Astrocyte of the spinal cord (primary cell): ENCODE data around the gene LRP1B.

ENCODE experiments used
- DNase-seq: peaks from one replicate; pipeline ENCODE4 v3.0.0; 2011; ENCODE audit warnings: low read depth, low spot score
- H3K4me3 ChIP-seq: 2 replicates; pipeline ENCODE4 v1.5.1; 2011; ENCODE audit warnings: low read depth, mild to moderate bottlenecking, low read length, moderate library complexity
- in situ Hi-C: cut with HindIII; loops from 2 replicates; pipeline ENCODE4 v1.10.0; 2017; ENCODE audit warnings: low sequenced_read_pairs
- TF ChIP-seq, protein P1 (sequence below): IDR thresholded peaks from 2 replicates; pipeline ENCODE4 v1.5.1; 2012; ENCODE audit warnings: low read depth, mild to moderate bottlenecking, low read length, inconsistent platforms

Gene LRP1B

GRCh38 chr2:141582213-141582612 lies 548.6 kb downstream of the LRP1B start:
- in situ Hi-C loops = no loop called here
- TF ChIP-seq, protein P1, sequence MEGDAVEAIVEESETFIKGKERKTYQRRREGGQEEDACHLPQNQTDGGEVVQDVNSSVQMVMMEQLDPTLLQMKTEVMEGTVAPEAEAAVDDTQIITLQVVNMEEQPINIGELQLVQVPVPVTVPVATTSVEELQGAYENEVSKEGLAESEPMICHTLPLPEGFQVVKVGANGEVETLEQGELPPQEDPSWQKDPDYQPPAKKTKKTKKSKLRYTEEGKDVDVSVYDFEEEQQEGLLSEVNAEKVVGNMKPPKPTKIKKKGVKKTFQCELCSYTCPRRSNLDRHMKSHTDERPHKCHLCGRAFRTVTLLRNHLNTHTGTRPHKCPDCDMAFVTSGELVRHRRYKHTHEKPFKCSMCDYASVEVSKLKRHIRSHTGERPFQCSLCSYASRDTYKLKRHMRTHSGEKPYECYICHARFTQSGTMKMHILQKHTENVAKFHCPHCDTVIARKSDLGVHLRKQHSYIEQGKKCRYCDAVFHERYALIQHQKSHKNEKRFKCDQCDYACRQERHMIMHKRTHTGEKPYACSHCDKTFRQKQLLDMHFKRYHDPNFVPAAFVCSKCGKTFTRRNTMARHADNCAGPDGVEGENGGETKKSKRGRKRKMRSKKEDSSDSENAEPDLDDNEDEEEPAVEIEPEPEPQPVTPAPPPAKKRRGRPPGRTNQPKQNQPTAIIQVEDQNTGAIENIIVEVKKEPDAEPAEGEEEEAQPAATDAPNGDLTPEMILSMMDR = no peak
- no peak for DNase-seq
- H3K4me3 ChIP-seq = no peak overlapping the region

DNA sequence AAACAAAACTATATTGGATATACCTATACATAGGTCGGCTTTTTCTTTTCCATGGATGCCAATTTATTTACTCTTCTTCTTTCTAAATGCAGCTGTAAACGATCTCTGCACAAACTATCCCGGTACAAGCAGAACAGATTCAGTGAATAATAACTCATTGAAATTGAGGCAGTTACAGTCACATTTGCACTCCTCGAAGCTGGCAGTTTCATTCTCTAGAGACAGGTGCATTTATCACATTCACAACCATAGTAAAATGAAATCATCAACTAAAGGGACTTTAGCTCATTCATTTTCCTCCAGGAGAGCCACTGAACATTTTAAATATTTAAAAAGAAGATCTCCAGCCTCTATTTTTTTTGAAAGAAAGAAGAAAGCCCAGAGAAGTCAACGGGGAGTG lies 551.7 kb downstream of the LRP1B start:
- no peak for DNase-seq
- in situ Hi-C loops = no loop called here
- TF ChIP-seq, protein P1 = no peak
- H3K4me3 ChIP-seq = no peak overlapping the region

DNA sequence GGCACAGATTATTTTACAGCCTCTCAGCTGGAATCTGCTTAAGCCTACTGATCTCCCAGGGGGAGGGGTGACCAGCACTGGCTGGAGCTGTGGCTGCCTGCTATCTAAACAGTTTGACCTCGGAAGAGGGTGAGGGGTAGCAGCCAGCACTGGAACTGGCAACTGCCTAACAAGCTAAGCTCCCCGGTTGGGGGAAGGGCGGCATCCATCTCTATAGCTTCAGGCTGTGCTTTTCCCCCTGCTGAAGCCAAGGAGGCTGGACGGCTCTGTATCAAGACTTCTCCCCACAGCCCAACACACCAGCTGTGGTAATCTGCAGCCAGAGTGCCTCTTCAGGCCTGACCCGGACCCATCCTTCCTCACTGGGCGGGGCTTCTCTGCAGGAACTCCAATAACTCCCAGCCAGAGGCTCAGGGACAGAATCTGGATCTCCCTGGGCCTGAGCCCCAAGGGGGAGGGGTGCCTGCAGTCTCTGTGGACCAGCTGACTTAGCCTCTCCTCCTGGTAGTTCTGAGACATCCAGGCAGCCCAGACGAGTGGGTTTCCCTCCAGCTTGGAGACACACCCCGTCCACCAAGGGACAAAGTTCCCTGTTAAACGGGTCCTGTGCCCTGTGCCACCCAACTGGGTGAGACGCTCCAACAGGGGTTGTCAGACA lies 560.2 kb downstream of the LRP1B start:
- H3K4me3 ChIP-seq = no peak overlapping the region
- DNase-seq = no peak
- TF ChIP-seq, protein P1 = no peak
- in situ Hi-C loops = no loop called here

DNA sequence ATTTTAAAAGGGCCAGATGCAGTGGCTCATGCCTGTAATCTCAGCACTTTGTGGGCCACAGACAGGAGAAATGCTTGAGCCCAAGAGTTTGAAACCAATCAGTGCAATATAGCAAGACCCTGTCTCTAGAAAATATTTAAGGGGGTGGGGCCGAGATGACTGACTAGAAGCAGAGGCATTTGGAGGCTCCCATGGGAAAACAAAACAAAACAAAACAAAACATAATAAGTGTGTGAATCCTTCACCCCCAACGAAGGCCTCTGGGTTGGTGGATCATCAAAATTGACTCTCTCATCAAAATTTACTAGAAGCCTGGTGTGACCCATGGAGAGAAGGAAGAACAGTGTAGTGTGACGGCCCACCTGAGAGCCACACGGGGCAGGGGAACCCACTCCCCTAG lies 560.9 kb downstream of the LRP1B start:
- in situ Hi-C loops = no loop called here
- H3K4me3 ChIP-seq = no peak overlapping the region
- TF ChIP-seq, protein P1 = no peak
- DNase-seq = no peak

- DNase-seq = no peak
- in situ Hi-C loops = no loop called here
- no peak overlapping the region for H3K4me3 ChIP-seq
- TF ChIP-seq, protein P1 = no peak
Measured at GRCh38 chr2:141565597-141565996, 565.2 kb downstream of the LRP1B start.

DNA sequence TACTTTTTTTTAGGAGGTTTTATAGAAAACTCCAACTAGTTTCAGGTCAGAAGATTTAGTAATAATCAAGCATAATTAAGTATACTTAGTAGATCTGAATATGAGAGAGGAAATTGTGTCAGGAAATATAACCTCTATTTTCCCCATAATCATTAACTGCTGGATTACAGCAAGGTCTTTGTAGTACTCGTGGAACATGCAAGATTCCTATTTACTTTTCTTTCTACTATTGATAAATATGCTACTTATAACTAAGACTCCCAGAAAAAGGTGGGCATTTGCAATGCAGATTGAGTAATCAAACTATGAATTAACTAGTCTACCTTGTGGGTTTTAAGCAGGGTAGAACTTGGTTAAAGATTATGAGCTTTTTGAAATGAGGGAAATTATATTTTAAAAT lies 570.1 kb downstream of the LRP1B start:
- DNase-seq = no peak
- H3K4me3 ChIP-seq = no peak overlapping the region
- in situ Hi-C loops = no loop called here
- TF ChIP-seq, protein P1 = no peak
